GM12892 (cell line): ENCODE results near the gene SUCLG1.
"Not testable (repeated sequence)": the region's sequence is repeated elsewhere in the genome, so short reads cannot be mapped to it uniquely, and the experiment has no call there.

ENCODE experiments used
- POLR2A ChIP-seq: IDR thresholded peaks from 2 replicates; pipeline ENCODE4 v1.6.1; 2011; ENCODE audit warnings: low read depth, low read length, control low read depth
- POLR2AphosphoS5 ChIP-seq: IDR thresholded peaks from 2 replicates; pipeline ENCODE4 v1.6.1; 2011; ENCODE audit warnings: low read depth, low read length, control low read depth

GRCh38 chr2:84402111-84402510, 57.0 kb downstream of the SUCLG1 start:
- not testable (repeated sequence) for TF ChIP-seq POLR2AphosphoS5, POLR2A
